Hindlimb muscle (tissue), 1 donor: Measurements from ENCODE around the gene STT3A. TPM values are rescaled to one million over a fixed set of nuclear protein-coding genes. Genes with fewer than 3 reads are reported as not detected.

Experiments
- DNase-seq: peaks from one replicate; pipeline ENCODE4 v3.0.0-alpha.2; 2013
- polyA plus RNA-seq: library from polyadenylated mRNA; unstranded; fragments of 120-200 nt; gene quantifications from one replicate; pipeline ENCODE4 v1.2.1, GENCODE V29; 2013; ENCODE audit not compliant: insufficient read length

The STT3A gene
- polyA plus RNA-seq, 1 donor, result 104 TPM

GRCh38 chr11:125667151-125667550 lies 74.5 kb downstream of the STT3A start:
- DNase-seq, result no peak

GRCh38 chr11:125670172-125670571 lies 77.5 kb downstream of the STT3A start:
- no peak for DNase-seq

DNA sequence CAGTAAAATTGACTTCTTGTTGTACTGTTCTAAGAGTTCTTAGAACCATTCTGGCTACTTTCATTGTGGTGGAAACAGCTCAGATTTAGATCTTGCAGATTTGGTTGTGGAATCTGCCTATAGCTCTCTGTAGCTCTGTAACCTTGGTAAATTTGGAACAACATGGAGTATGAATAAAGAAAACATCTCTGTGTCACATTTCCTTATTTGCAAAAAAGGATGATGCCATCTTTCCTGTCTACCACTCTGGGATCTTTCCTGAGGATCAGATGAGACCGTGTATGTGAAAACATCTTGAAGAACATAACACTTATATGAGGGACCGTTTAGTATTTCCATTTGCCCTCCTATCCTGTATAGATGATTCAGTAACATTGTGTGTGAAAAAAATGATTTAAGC lies 78.9 kb downstream of the STT3A start:
- DNase-seq, result no peak

Other genes with a start within 250 kb of the STT3A start
- gene FEZ1, start 96.6 kb upstream of the STT3A start, polyA plus RNA-seq, result 6.7 TPM
- 56.3 TPM for gene EI24, start 23.4 kb upstream of the STT3A start, polyA plus RNA-seq
- gene CHEK1, start 32.3 kb downstream of the STT3A start, polyA plus RNA-seq, result 8.8 TPM
- gene ACRV1, start 88.0 kb downstream of the STT3A start, polyA plus RNA-seq, result 0.18 TPM
- not detected for gene PATE1, start 153.4 kb downstream of the STT3A start, polyA plus RNA-seq
- gene PATE2, start 186.0 kb downstream of the STT3A start, polyA plus RNA-seq, result not detected
- not detected for gene PATE3, start 195.3 kb downstream of the STT3A start, polyA plus RNA-seq
- not detected for gene PATE4, start 240.5 kb downstream of the STT3A start, polyA plus RNA-seq